Hematopoietic multipotent progenitor cell treated with erythropoietin and hydrocortisone succinate and interleukin-3 and kit ligand, for 15 days (in vitro differentiated cells): ENCODE data around the gene SSH3.

Experiments used
- DNase-seq: peaks from one replicate; pipeline ENCODE4 v3.0.0-alpha.2; 2015; ENCODE audit warnings: low spot score

Gene SSH3

GRCh38 chr11:67349036-67349435 is 45.7 kb downstream of the SSH3 start:
- no peak for DNase-seq

GRCh38 chr11:67349457-67349856 is 46.1 kb downstream of the SSH3 start:
- no peak for DNase-seq

GRCh38 chr11:67349928-67350465 is 46.7 kb downstream of the SSH3 start:
- DNase-seq, result no peak

GRCh38 chr11:67351275-67352005 is 48.1 kb downstream of the SSH3 start:
- peak; percentile 86 for DNase-seq

- DNase-seq, result no peak
These were observed 49.4 kb downstream of the SSH3 start for GRCh38 chr11:67352546-67353316.

GRCh38 chr11:67353317-67354074 is 50.2 kb downstream of the SSH3 start, which contains the start of gene POLD4:
POLD4 (minus strand) TSS chr11:67353546; CDS start chr11:67353399, 147 bp downstream.
- DNase-seq, result peak; percentile 93

GRCh38 chr11:67354075-67355022 is 51.0 kb downstream of the SSH3 start:
- no peak for DNase-seq

- no peak for DNase-seq
These were observed 51.9 kb downstream of the SSH3 start for GRCh38 chr11:67355023-67355793.

- no peak for DNase-seq
These were observed 52.6 kb downstream of the SSH3 start for GRCh38 chr11:67355794-67356386.

- no peak for DNase-seq
These were observed 53.1 kb downstream of the SSH3 start for GRCh38 chr11:67356387-67356863.

GRCh38 chr11:67356864-67357561 is 53.7 kb downstream of the SSH3 start:
- peak; percentile 81 for DNase-seq

- no peak for DNase-seq
These were observed 54.7 kb downstream of the SSH3 start for GRCh38 chr11:67357831-67358670.
